ENCODE measurements around the gene SEC14L3.
"Not testable (repeated sequence)": the region's sequence is repeated elsewhere in the genome, so short reads cannot be mapped to it uniquely, and the experiment has no call there.

Gene SEC14L3

GRCh38 chr22:30485362-30485988 lies 13.7 kb upstream of the SEC14L3 start:
- peak; percentile 64 for DNase-seq

DNA sequence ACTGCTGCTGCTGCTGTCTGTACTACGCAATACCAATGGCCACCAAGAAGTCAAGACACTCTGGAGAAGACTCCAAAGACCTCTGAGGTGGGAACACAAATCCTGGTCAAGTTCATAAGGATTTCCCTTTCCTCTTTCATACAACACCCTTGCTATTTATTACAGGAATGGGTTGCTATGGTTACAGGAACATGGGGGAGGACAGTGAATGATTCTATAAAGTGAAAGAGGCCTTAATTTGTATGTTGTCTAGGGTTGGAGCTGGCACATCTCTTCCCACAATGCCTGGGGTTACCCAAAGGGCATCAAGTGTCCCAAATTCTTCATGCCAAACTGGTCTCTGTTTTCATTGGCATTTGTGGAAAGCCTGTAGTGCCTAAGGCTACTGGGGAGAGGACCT lies 11.4 kb upstream of the SEC14L3 start:
- no peak for DNase-seq

DNA sequence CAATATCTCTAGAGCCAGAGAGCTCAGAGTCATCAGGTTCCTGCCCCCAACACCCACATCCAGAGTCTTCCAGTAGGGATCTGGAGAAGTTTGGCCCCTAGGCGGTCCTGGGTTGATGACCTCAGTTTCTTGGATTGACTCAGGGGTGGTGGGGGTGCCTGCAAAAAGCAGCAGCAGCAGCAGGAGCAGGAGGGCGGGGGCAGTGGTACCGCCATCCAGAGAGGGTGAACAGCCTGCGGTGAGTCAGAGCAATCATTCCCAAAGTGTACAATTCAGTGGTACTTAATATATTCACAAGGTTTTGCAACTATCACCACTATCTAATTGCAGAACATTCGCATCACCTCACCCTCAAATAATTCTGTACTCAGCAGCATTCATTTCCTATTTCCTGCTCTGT lies 9.9 kb upstream of the SEC14L3 start:
- no peak for DNase-seq

DNA sequence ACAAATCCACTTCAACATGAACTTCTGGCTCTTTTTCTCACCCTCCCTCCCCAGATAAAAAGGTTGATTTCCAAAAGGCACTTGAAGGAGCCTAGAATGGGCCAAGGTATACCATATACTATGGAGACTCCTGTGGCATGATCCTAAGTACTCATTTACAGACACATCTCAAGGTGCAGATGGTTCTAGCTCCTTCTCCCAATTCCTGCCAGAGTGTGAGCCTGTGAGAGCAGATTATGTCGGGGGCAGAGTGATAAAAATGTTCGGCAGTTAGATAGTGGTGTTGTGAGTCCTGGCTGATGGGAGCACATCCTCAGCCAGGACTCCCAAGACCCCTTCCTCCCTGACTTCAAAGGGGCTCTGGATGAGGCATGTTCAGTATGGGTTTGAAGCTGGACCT lies 8.2 kb upstream of the SEC14L3 start:
- no peak for DNase-seq

DNA sequence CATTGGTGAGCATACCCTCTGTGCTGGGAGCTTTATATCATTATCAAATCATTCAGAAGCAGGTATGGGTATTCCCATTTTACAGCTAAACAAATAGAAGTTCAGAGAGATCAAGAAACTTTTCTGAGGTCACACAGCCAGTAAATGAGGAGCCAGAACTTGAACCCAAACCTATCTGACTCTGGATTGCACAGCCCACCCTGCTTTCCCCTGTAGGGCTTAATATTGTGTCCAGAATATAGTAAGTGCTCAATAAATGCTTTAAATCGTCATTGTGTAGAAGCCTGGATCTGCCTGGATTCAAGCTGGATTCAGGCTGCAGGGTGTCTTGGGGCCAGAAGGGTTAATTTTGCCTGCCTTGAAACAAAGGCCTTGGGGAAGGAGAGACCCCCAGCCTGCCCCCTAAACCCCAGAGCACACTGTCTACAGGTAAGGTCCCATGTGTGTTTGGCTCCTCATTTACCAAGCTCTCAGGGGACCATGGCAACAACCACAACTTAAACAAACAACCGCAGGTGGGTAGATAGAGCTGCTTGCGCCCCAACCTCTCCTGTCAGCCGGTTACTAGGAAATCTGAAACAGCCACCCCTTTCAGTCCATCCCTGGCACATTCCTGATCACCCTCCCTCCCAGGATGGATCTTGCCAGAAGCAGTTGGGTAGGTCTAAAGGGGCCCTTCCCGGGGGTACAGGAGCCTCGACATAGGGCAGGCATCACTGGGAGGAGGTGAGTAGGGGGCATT lies 3.0 kb upstream of the SEC14L3 start:
- DNase-seq: no peak

- DNase-seq: no peak
Measured at GRCh38 chr22:30474121-30474520, 2.3 kb upstream of the SEC14L3 start.

- no peak for DNase-seq
Measured at GRCh38 chr22:30472994-30473720, 1.3 kb upstream of the SEC14L3 start.

- DNase-seq: no peak
Measured at GRCh38 chr22:30470655-30471054, 1.2 kb downstream of the SEC14L3 start.

DNA sequence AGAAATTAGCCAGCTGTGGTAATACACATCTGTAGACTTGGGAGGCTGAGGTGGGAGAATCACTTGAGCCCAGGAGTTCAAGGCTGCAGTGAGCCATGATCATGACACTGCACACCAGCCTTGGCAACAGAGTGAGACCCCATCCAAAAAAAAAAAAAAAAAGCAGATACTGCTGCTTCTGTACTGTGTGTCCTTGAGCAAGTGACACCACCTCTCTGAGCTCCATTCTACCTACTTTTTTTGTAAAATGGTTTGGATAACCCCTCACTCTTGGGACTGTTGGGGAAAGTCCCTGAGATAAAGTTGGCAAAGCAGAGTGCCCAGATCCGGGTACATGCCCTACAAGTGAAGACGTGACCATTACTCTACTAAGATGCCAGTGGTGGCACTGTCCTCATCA lies 2.7 kb downstream of the SEC14L3 start:
- no peak for DNase-seq

GRCh38 chr22:30460555-30460954 lies 11.3 kb downstream of the SEC14L3 start:
- not testable (repeated sequence) for DNase-seq

GRCh38 chr22:30460147-30460546 lies 11.7 kb downstream of the SEC14L3 start:
- DNase-seq: no peak

DNA sequence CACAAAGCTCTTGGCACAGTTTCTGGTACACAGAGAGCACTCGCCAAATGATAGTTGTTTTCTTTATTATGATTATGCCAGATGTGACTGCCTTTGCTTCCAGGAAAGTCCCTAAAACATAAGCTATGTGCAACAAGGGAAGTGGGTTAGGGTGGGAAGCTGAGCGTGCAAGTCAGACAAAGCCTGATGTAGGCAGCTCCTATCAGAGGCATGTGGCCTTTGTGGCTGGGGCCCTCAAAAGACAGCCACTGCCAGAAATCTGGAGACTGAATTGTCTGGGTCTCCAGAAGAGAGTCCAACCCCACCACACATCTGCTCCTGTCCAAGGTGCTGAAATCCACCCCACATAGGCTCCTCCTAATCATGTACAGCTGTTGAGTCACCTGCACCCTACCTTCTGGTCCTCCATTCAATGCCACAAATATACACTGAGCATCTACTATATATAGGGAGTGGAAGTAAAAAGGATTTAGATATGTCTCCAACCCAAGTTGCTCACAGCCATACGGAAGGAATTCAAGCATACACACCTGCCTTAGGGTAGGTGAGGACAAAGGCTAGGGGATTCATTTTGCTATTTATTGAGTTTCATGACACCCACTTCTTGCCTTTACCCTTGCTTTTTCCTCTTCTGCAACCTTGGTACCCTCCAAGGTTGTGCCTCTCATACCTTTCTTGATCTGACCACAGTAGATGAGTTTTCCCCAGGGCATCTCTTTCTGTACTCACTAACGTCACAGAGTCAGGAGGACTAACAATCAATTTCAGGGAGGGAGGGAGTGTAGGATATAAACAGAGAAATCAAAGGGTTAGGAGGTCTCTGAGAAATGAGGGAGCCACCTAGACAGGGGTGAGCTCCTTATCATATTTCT lies 12.4 kb downstream of the SEC14L3 start:
- no peak for DNase-seq

DNA sequence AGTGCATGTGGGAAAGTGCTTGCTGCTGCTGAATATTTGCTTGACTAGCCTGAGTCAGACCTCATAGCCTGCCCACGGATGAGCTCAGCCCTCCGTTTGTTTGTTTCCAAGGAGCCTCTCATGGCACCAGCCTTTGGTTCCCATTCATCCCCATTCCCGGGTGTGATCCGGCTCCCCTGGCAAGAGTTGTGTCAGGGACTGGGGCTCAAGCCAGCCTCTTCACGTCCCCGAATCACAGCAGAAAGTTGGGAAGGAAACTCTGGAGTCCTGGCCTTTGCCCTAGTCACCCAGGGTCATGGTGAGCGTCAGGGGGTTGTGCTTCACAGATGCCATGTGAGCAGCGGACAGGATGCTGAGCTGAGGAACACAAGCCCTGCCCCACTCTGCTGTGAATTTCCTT lies 13.8 kb downstream of the SEC14L3 start:
- no peak for DNase-seq

DNA sequence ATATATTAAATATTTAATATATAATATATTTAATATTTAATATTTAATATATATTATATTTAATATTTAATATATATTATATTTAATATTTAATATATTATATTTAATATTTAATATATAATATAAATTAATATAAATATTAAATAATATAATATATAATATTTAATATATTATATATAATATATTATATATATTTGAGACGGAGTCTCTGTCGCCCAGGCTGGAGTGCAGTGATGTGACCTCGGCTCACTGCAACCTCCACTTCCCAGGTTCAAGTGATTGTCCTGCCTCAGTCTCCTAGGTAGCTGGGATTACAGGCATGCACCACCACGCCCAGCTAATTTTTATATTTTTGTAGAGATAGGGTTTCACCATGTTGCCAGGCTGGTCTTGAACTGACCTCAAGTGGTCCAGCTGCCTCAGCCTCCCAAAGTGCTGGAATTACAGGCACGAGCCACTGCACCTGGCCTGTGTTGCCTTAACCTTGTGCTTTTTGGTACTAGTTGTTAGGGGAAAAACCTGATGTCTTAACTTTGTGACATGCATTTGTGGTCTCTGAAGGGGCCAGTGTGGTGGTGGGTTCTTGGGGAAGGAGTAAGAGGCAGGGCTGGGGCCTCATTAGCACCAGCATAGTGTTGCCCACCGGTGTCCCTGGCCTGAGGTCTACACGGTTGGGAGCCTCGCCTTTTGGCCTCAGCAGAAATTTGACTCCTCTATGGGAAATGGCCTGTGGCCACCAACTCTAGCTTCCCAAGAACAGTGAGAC lies 16.6 kb downstream of the SEC14L3 start:
- no peak for DNase-seq

DNA sequence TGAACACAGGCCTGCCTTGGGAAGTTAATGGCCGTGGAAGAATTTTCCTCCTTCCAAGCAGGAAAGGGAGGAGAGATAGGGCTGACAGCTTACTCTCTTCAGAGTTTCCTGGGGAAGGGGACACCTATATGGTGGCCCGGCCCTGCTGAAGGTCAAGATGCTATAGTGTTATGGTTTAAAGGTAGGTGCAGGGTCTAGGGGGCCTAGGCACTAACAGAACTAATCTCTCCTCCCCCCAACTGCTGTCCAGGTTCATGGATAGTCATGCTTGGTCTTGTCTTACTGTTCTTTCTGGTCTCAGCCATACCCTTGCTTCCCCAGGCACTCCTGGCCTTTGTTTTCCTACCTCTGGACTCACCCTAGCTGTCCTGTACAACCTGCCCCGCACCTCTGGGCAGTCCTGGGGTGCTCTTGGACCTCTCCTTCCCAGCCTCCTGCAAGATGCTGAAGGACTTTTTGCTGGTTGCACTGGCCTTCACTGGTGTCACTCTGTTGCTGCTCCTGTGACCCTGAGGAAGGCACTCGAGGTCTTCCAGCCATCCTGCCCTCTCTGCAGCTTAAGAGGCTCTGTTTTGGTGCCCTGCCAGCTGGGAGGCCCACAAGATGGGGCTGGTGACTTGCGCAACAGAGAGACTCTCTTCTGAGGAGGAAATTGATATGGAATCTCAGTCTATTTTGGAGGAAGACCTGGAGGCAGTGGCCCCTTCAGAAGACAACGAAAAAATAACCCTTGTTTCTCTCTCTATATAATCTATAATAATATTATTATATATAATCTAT lies 17.9 kb downstream of the SEC14L3 start:
- no peak for DNase-seq

- DNase-seq: no peak
Measured at GRCh38 chr22:30452861-30453260, 19.0 kb downstream of the SEC14L3 start.

GRCh38 chr22:30451488-30451887 lies 20.3 kb downstream of the SEC14L3 start:
- DNase-seq: not testable (repeated sequence)

- DNase-seq: no peak
Measured at GRCh38 chr22:30447656-30448055, 24.2 kb downstream of the SEC14L3 start.

DNA sequence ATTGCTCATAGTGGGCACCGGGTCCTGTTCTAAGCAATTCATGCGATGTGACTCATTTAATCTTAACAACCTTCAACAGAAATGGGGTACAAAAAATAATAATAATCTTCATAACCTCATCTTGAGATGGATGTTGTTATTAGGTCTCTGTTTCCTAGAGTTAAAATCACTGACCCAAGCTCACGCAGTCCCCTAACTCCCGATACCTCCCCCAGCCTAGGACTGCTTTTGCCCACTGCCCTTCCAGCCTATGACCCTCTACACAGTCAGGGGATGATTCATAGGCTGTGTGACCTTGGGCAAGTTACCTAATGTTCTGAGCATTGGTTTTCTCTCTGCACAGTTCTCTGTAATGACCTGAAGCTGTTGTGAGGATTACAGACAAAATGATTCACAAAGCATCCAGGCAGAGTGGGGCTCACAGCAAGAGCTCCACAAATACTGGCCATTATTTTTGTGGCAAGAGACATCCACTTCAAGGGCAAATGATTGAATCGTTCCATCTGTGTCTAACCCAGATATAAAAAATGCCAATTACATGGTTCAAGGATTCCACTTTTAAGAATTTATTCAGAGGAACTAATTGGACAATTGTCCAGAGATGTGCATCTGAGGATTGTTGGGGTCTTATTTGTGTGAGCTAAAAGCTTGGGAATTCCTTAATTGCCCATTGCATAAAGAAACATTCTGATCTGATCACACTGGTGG lies 26.2 kb downstream of the SEC14L3 start:
- DNase-seq: no peak

GRCh38 chr22:30444632-30445437 lies 27.0 kb downstream of the SEC14L3 start:
- DNase-seq: peak; percentile 48

Data from CD4-positive, alpha-beta T cell treated with Interleukin-15 for 1 hour (primary cell).